Inflammatory macrophage treated with lipopolysaccharide for 4 hours (primary cell): Measurements from ENCODE around the gene XAF1.
"Not testable (repeated sequence)": the region's sequence is repeated elsewhere in the genome, so short reads cannot be mapped to it uniquely, and the experiment has no call there.

Experiments used
- DNase-seq: peaks from one replicate; pipeline ENCODE4 v3.0.0-alpha.2; 2020

The XAF1 gene

DNA sequence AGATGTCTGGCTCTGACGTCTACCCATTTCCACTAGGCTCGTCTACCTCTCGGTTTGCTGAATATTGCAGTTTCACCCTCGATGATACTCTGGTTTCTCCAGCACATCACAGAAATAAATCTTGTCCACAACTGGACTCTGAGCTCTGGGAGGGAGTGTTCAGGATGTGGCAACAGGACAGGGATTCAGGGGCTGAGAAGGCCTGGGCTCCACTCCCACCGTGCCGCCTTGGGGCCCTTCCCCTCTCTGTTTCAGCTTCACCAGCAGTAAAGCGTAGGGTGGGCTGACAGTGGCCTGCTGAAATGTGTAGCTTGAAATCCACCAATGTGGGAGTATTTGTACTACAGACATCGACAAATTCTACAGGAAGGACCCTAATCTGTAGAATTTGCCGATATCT is 55.7 kb downstream of the XAF1 start:
- no peak for DNase-seq

DNA sequence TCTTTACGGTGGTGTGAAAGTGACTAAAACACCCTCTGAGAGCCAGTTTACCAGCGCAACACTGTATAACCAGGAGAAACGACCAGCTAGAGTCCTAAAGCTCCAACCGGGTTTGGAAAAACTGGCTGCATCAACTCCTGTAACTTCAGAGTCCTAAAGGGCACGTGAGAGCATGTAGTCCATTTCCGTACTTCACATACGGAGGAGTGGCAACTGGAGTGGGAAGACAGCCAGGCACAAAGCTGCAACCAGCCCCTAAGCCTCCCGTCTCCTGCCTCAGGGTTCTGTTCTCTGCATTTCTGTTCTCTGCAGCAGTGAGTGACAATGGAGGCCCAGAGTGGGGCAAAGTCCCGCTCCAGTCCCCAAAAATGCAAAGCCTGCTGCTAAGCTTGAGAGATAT is 56.4 kb downstream of the XAF1 start:
- DNase-seq = no peak

DNA sequence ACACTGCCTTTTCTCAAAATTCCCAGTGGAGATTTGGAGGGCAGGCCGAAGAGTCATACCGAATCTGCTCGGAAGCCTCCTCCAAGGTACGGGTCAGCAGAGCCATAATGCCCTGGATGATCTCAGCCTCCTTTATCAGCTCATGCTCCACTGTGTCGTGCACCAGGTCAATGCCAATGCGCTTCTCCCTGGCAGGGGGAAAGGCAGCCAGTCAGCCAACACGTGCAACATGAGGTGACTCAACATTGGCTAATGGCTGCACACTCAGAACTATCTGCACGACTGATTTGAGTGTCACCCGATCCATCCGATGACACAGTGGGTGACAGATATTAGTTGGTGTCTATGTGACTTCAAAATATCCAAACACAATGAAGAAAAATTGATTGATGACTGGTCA is 59.9 kb downstream of the XAF1 start:
- no peak for DNase-seq

GRCh38 chr17:6816368-6816767 is 60.5 kb downstream of the XAF1 start:
- DNase-seq = not testable (repeated sequence)

DNA sequence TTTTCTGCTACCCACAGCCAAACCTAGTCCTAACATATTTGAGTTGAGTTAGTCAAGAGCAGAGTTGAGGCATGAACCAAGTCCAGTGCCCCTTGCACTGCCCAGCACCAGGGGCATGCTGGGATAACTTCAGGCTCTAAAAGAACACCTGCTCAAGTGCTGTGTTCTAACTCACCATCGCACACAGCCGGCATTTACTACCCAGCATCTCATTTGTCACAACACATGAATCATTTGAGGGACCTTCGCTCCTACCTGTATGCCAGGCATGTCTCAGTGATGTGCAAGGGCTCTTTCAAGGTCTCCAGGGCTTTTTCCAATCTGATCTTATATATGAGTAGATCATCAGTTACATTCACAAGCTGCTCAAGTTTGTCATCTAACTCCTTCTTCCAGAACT is 63.1 kb downstream of the XAF1 start:
- DNase-seq = no peak

DNA sequence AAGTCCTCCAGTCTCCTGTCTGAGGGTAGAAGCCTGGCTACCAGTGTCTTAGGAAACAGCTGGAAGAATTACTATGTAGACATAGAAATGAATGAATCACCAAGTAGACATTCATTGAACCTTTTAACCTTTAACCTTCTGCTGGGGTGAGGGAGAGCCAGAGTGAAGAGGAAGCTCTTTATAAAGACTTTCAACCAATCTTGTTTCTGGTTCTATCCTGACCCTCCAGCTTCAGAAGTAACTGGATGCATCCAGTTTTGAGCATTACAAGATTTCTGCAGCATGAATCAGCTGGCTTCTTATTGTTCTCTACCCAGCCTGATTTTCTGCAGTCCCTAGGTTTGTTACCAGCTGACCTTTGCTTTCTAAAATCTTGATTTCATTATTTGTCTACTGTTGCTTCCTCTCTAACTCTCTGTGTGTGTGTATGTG is 67.2 kb downstream of the XAF1 start:
- peak; percentile 4 for DNase-seq
